ENCODE data around the gene SFXN3. TPM values are rescaled to one million over a fixed set of nuclear protein-coding genes. Genes with fewer than 3 reads are reported as not detected.
A peak's percentile ranks its signal among the peaks of the same experiment; 100 is the strongest.

SFXN3 gene
- total RNA-seq, 2 donors from 2014 or later: 8.8 to 18.1 TPM

DNA sequence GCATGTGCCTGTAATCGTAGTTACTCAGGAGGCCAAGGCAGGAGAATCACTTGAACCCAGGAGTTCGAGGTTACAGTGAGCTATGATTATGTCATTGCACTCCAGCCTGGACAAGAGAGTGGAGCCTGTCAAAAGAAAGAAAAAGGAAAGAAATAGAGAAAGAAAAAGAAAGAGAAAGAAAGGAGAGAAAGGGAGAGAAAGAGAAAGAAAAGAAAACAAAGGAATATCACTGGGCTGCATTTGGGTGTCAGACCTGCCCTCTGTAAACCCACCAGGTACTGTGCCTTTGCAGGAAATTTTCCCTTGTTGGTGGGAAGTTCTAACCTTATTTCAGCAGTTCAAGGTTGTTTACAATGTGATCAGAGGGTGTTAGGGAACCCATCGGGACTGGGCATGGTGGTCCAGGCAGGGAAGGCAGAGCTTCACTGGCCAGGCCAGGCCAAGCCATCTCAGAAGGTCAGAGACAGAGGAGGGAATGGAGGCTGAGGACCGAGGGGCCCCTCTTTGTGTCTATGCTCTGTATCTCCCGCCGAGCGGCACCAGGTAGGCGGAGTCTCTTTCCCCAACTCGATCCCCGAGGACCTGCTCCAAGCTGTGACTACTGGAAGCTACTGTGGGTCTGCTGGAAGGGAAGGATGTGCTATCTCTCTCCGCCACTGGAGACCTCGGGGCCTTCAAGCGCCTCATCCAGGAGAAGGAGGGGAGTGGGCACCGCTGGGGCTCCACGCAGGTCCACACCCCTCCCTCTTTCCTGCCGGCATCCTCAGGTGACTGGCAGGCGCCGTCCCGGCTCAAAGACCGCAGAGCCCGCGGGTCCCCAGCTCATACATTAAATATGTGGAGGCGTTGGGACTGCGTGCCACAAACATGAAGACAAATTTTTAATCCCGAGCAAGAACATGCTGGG, 15.6 kb downstream of the SFXN3 start:
- Histone ChIP-seq H3K9ac (ENCODE audit: low read depth in 2 of 2, low read length in 2 of 2) (no peak overlapping the region), H3K36me3 (no peaks in the 10 kb centered on the region), H3K4me1 (no peaks in the 10 kb centered on the region), H3K4me3 (no peak overlapping the region), H3K9me3 (no peaks in the 10 kb centered on the region), H3K27me3 (peaks cover 26% of the 10 kb centered on the region), H3K27ac (no peak overlapping the region)
- intact Hi-C loops (cut with DNase I): no loop called here
- TF ChIP-seq, protein P1, sequence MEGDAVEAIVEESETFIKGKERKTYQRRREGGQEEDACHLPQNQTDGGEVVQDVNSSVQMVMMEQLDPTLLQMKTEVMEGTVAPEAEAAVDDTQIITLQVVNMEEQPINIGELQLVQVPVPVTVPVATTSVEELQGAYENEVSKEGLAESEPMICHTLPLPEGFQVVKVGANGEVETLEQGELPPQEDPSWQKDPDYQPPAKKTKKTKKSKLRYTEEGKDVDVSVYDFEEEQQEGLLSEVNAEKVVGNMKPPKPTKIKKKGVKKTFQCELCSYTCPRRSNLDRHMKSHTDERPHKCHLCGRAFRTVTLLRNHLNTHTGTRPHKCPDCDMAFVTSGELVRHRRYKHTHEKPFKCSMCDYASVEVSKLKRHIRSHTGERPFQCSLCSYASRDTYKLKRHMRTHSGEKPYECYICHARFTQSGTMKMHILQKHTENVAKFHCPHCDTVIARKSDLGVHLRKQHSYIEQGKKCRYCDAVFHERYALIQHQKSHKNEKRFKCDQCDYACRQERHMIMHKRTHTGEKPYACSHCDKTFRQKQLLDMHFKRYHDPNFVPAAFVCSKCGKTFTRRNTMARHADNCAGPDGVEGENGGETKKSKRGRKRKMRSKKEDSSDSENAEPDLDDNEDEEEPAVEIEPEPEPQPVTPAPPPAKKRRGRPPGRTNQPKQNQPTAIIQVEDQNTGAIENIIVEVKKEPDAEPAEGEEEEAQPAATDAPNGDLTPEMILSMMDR (IDR thresholded peaks at IDR 0.05): no peak
- no peak for DNase-seq

- no peaks in the 10 kb centered on the region for H3K36me3 ChIP-seq
- no peak overlapping the region for H3K4me3 ChIP-seq
- TF ChIP-seq, protein P1 (IDR thresholded peaks at IDR 0.05): no peak
- no peak overlapping the region for H3K27ac ChIP-seq
- H3K4me1 ChIP-seq: no peaks in the 10 kb centered on the region
- no peak overlapping the region for H3K9ac ChIP-seq (ENCODE audit: low read depth in 2 of 2, low read length in 2 of 2)
- peaks cover 26% of the 10 kb centered on the region for H3K27me3 ChIP-seq
- H3K9me3 ChIP-seq: no peaks in the 10 kb centered on the region
- intact Hi-C loops (cut with DNase I): no loop called here
- DNase-seq: no peak
These were observed 16.2 kb downstream of the SFXN3 start for GRCh38 chr10:101047268-101047667.

DNA sequence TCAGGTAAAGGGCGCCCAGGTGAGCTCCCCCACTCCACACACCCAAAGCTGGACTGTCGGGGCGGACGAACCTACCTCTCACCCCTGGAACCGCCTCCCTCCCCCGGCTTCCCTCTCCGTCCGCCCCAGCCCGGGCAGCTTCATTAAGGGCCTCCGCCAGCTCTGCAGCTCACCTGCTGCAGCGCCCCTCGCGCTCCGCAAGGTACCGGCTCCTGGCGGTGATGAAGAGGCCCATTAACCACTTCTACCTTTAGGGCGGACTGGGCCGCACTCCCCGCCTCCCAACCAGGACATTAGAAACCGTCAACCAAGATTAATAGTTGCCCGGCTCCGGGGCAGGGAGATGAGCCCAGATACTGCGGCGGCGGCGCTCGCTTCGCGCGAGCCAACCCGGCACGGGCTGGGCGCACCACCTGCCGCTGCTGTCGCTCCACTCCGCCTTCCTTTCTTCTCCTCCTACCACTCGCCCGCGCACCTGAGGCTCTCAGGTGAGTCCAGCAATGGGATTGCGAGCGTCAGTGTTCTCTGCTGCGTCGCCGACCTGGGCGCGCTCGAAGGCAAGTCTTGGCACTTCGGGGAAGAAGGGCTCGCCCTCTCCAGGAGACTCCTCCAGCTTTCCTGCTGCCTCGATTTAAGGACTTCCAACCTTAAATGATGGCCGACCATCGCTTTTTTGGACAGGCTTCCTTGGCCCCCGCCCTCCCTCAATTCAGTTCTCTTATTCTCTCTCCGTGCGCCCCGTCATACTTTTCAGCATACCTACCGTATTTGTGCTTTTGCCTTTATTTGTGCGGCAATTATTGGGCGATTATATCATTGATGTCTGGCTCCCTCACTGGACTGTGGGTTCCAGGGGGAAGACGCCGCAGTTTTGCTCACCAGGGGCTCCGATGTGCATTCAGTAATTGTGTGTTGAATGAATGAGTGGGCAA, 17.2 kb downstream of the SFXN3 start:
- no peaks in the 10 kb centered on the region for H3K9me3 ChIP-seq
- peak; percentile 30 for DNase-seq
- TF ChIP-seq, protein P1 (IDR thresholded peaks at IDR 0.05): no peak
- H3K4me3 ChIP-seq: no peak overlapping the region
- no peaks in the 10 kb centered on the region for H3K36me3 ChIP-seq
- intact Hi-C loops (cut with DNase I): no loop called here
- no peak overlapping the region for H3K27ac ChIP-seq
- no peaks in the 10 kb centered on the region for H3K4me1 ChIP-seq
- peaks cover 26% of the 10 kb centered on the region for H3K27me3 ChIP-seq
- no peak overlapping the region for H3K9ac ChIP-seq (ENCODE audit: low read depth in 2 of 2, low read length in 2 of 2)

DNA sequence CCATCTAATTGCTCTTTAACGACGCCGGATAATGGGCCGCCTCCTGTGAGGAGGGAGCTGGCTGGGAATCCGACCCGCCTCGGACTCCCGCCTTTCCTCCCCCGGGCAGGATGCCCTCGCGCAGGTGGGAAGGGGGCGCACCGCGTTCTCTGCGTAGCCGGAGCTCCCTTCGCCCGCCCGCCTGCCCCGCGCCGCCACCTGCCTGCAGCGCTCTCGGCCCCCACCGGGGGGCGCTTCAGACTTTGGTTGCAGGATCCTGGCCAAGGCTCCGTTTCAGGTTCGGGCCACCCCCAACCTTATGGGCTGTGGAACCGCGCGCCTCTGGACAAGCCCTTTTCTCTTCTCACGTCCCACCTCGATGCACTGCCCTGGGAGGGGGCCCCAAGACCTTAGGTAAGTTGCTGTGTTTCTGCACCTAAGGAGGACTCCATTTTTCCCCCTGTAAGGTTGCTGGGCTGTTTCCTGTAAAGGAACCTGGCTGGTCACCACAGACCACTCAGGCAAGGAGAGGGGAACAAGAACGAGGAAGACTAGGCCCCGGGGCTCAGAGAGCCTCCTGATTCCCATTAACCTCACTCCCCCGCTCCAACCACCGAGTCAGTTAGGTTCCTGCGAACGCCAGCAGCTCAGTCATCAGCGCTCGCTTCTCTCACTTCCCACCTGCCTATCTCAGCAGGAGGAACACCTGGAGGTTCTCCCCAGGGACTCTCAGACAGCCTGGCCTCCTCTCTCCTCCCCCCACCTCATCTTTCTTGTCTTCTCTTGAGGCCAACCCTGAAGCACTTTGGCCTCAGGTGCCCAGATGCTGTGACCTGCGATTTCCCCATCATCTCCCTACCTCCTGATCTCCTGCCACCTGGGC, 19.4 kb downstream of the SFXN3 start:
- TF ChIP-seq, protein P1 (IDR thresholded peaks at IDR 0.05): peak; percentile 84
- DNase-seq: peak; percentile 81
- intact Hi-C loops (cut with DNase I): loop anchor here (10.0 kb wide), 1 partner anchor 94 kb away; no protein-coding TSS in a partner anchor
- Histone ChIP-seq H3K27ac (no peak overlapping the region), H3K9me3 (no peaks in the 10 kb centered on the region), H3K27me3 (peaks cover 26% of the 10 kb centered on the region), H3K4me1 (no peaks in the 10 kb centered on the region), H3K9ac (ENCODE audit: low read depth in 2 of 2, low read length in 2 of 2) (peak overlapping the region in 1 of 2 donors; percentile 43), H3K36me3 (no peaks in the 10 kb centered on the region), H3K4me3 (peak overlapping the region; percentile 12)

Measured in colonic mucosa (tissue), 4 donors.